Spleen (tissue), 7 donors: ENCODE data around the gene ARID1A.

Source experiments
- CTCF ChIP-seq, 11 experiments: fragments of 200-600 bp in 7 of 11; fragments of 450-650 bp in 4 of 11; sonication (generic) in 4 of 11; IDR thresholded peaks in 8 of 11; conservative IDR thresholded peaks in 3 of 11; 1 replicate in 7 of 11; 2 replicates in 4 of 11; pipeline versions ENCODE4 v1.4.0 to v1.8.0; 2016 to 2021; ENCODE audit warnings: antibody characterized with exemption in 11 of 11, inconsistent platforms in 4 of 11, mild to moderate bottlenecking in 1 of 11
- POLR2A ChIP-seq, 3 donors: fragments of 450-650 bp; IDR thresholded peaks; one replicate each; pipeline ENCODE4 v1.5.1; 2017; ENCODE audit warnings: antibody characterized with exemption in 3 of 3, mild to moderate bottlenecking in 1 of 3
- POLR2AphosphoS5 ChIP-seq, 3 donors: sonication (generic); formaldehyde crosslinking; IDR thresholded peaks; one replicate each; pipeline ENCODE4 v1.5.1; 2017; ENCODE audit warnings: antibody characterized with exemption in 3 of 3
- donor health status: DM: no; HTN: no; CAD: no; lungs with moderate emphysema.
- donor health status: DM: no; HTN: no; CAD: no.
- donor health status: DM: no; HTN: no; CAD: no.

GRCh38 chr1:26828411-26828991, 132.7 kb downstream of the ARID1A start:
- TF ChIP-seq POLR2AphosphoS5 (IDR thresholded peaks at IDR 0.05), result peak in 2 of 3 donors; percentile 31 to 39
- TF ChIP-seq CTCF (IDR thresholded peaks at IDR 0.05 in 8 of 11, conservative IDR thresholded peaks at IDR 0.05 in 3 of 11), result no peak
- TF ChIP-seq POLR2A (IDR thresholded peaks at IDR 0.05), result no peak
